RWPE2 (cell line): Measurements from ENCODE around the gene PKD2L1.

Experiments used
- ATAC-seq: fragments of 200-7000 bp; cut with Tn5 transposase; 3 replicates; pipeline ENCODE4 v1.9.1; 2021; ENCODE audit warnings: low read depth
- DNase-seq: peaks from one replicate; pipeline ENCODE4 v3.0.0-alpha.2; 2020; ENCODE audit warnings: low spot score
- H3K27ac ChIP-seq: fragments of 450-650 bp; 2 replicates; pipeline ENCODE4 v1.5.1; 2017; ENCODE audit warnings: mild to moderate bottlenecking; ENCODE audit not compliant: poor library complexity, severe bottlenecking
- H3K27me3 ChIP-seq: fragments of 250-450 bp; sonication (Bioruptor Pico); 2 replicates; pipeline ENCODE4 v1.5.1; 2021; ENCODE audit warnings: mild to moderate bottlenecking, moderate library complexity; ENCODE audit not compliant: insufficient read depth, poor library complexity, severe bottlenecking
- H3K36me3 ChIP-seq: fragments of 250-450 bp; sonication (Bioruptor Pico); 2 replicates; pipeline ENCODE4 v1.5.1; 2020; ENCODE audit warnings: low read depth, mild to moderate bottlenecking, moderate library complexity
- H3K4me1 ChIP-seq: fragments of 250-450 bp; sonication (Bioruptor Pico); 2 replicates; pipeline ENCODE4 v1.5.1; 2021; ENCODE audit warnings: mild to moderate bottlenecking, moderate library complexity; ENCODE audit not compliant: insufficient read depth, poor library complexity, severe bottlenecking
- H3K4me3 ChIP-seq: fragments of 250-450 bp; sonication (Bioruptor Pico); 2 replicates; pipeline ENCODE4 v1.5.1; 2021; ENCODE audit warnings: mild to moderate bottlenecking, moderate library complexity; ENCODE audit not compliant: severe bottlenecking
- H3K9me3 ChIP-seq: fragments of 250-450 bp; sonication (Bioruptor Pico); 2 replicates; pipeline ENCODE4 v1.5.1; 2021; ENCODE audit warnings: mild to moderate bottlenecking, moderate library complexity; ENCODE audit not compliant: severe bottlenecking
- TF ChIP-seq, protein P1 (sequence below): fragments of 450-650 bp; IDR thresholded peaks from one replicate; pipeline ENCODE4 v1.5.1; 2017; ENCODE audit warnings: mild to moderate bottlenecking, moderate library complexity; ENCODE audit not compliant: poor library complexity, severe bottlenecking

Gene PKD2L1

DNA sequence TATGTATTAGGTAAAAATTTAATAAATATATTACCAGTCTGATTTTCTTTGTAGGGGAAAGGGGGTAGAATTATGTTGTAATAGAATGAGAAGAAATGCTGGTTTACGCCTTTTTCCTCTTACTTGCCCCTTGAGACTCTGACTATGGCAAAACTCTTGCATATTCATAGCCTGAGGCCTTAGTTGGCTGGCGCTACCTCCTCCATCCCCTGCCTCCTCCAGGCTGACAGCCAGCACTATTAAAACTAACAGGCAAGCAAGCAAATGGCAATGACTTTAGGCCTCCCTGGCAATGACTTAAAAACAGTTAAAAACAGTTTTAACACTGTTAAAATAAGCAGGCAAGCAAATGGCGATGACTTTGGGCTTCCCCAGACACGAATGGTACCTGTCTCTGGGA, 14.4 kb downstream of the PKD2L1 start:
- DNase-seq = no peak

DNA sequence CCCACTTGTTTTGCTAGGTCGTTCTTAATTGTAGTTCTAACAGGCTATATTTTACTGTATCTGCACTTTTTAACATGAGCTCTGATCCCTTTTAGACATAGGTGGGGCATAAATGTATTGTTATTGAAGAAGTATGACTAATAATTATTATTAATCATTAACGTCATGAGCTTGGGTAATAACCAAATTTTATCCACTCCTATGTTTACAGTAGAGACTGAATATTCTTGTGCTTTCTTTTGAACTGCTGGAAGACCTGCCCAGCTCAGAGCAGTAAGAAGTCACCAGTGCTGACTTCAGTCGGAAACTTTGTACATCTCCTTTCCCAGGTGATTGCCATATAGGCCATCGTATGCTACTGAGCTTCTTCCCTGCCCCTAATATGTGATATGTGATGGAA, 18.7 kb downstream of the PKD2L1 start:
- Histone ChIP-seq H3K4me1 (no peaks in the 10 kb centered on the region), H3K9me3 (no peaks in the 10 kb centered on the region), H3K4me3 (no peak overlapping the region), H3K27ac (no peak overlapping the region), H3K27me3 (no peaks in the 10 kb centered on the region), H3K36me3 (no peaks in the 10 kb centered on the region)
- no peak for DNase-seq
- ATAC-seq = no peak
- TF ChIP-seq, protein P1, sequence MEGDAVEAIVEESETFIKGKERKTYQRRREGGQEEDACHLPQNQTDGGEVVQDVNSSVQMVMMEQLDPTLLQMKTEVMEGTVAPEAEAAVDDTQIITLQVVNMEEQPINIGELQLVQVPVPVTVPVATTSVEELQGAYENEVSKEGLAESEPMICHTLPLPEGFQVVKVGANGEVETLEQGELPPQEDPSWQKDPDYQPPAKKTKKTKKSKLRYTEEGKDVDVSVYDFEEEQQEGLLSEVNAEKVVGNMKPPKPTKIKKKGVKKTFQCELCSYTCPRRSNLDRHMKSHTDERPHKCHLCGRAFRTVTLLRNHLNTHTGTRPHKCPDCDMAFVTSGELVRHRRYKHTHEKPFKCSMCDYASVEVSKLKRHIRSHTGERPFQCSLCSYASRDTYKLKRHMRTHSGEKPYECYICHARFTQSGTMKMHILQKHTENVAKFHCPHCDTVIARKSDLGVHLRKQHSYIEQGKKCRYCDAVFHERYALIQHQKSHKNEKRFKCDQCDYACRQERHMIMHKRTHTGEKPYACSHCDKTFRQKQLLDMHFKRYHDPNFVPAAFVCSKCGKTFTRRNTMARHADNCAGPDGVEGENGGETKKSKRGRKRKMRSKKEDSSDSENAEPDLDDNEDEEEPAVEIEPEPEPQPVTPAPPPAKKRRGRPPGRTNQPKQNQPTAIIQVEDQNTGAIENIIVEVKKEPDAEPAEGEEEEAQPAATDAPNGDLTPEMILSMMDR = no peak

More for the DNA sequence above, 14.4 kb downstream of the PKD2L1 start:
- Histone ChIP-seq H3K4me3 (no peak overlapping the region), H3K27me3 (no peaks in the 10 kb centered on the region), H3K27ac (no peak overlapping the region), H3K36me3 (no peaks in the 10 kb centered on the region), H3K4me1 (no peaks in the 10 kb centered on the region), H3K9me3 (no peaks in the 10 kb centered on the region)
- TF ChIP-seq, protein P1 = no peak
- no peak for ATAC-seq

DNA sequence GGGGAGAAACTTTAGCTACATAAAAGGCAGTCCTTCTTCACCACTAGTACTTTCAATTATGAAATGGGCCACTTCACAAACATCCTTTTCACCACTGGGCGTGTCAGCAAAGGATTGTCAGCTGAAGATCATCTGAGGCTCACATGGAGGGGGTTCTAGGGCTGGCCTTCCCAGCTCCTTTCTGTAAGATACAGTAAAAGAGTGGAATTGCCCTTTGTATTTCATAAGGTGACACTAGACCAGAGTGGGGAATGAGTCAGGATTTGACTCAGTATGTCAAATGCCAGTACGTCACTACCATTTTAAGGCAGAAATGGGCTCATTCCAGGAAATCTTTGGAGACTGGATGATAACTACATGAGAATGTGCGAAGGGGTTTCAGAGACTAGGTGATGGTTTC, 22.3 kb downstream of the PKD2L1 start:
- Histone ChIP-seq H3K4me3 (no peak overlapping the region), H3K27me3 (no peaks in the 10 kb centered on the region), H3K36me3 (no peaks in the 10 kb centered on the region), H3K9me3 (no peaks in the 10 kb centered on the region), H3K4me1 (no peaks in the 10 kb centered on the region), H3K27ac (no peak overlapping the region)
- ATAC-seq = no peak; the same call in 2 of the 3 replicates
- DNase-seq = no peak
- TF ChIP-seq, protein P1 = no peak

DNA sequence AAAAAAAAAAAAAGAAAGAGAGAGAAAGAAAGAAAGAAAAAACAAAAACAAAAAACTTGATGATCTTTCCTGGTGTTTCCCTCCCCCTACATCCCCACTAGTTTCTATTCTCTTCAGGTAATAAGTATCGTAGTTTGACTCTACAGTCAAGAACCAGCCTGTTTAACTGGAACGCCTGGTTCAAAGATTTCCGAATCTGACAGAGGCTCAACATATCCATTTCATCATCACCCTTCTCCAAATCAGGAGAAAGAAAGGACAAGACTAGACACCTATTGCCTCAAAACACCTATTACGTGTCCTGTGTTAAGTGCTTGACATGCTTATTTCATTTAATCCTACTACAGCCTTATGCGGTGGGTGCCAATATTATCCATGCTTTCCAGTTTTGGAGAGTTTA, 23.2 kb downstream of the PKD2L1 start:
- Histone ChIP-seq H3K27me3 (no peaks in the 10 kb centered on the region), H3K4me3 (no peak overlapping the region), H3K36me3 (no peaks in the 10 kb centered on the region), H3K27ac (no peak overlapping the region), H3K4me1 (no peaks in the 10 kb centered on the region), H3K9me3 (no peaks in the 10 kb centered on the region)
- TF ChIP-seq, protein P1 = no peak
- ATAC-seq (no peak), DNase-seq (no peak)

DNA sequence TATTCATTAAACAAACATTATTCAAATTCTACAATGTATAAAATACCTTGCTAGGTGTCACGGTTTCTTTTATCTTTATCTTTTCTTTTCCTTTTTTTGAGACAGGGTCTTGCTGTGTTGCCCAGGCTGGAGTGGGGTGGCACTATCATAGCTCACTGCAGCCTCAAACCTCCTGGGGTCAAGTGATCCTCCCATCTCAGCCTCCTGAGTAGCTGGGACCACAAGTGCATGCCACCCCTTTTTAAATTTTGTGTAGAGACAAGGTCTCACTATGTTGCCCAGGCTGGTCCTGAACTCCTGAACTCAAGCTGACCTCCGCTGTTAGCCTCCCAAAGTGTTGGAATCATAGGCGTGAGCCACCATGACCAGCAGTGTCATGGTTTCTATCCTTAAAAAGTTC, 25.6 kb downstream of the PKD2L1 start:
- no peak for DNase-seq
- no peaks in the 10 kb centered on the region for H3K36me3 ChIP-seq
- ATAC-seq = no peak

More for the DNA sequence above, 25.6 kb downstream of the PKD2L1 start:
- Histone ChIP-seq H3K27ac (no peak overlapping the region), H3K27me3 (no peaks in the 10 kb centered on the region), H3K4me1 (no peaks in the 10 kb centered on the region), H3K9me3 (no peaks in the 10 kb centered on the region), H3K4me3 (no peak overlapping the region)
- TF ChIP-seq, protein P1 = no peak
